ENCODE measurements around the gene NRCAM.

The NRCAM gene

DNA sequence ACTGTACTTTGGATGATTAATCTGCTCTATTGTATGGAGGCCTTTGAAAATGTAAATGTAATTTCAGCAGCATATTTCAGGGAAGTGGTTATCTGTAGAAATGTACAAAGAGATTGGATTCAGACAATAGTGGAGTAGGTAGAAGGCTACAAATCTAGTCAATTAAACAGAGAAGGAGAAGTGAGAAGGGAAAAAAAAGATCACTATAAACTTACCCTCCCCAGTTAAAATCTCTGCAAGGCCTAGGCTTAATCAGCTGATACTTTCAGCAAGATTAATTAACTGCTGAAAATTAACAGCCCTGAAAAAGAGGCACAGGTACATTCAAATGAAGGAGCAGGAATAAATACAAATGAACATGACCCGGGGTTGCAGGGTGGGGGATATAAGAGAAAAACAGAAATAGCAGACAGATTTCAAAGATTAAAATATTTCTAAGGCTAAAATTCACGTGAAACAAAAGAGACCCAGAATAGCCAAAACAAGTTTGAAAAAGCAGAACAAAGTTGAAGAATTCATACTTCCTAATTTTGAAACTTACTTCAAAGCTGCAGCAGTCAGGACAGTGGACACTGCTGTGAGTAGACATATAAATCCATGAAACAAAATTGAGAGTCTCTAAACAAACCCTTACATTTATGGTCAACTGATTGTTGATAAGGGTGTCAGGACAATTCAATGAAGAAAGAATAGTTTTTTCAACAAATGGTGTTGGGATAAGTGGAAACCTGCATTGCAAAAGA is 96.0 kb downstream of the NRCAM start:
- no peak for DNase-seq
- no peak overlapping the region for H3K27ac ChIP-seq
- H3K9me3 ChIP-seq (ENCODE audit: severe bottlenecking): no peaks in the 10 kb centered on the region
- H3K27me3 ChIP-seq (ENCODE audit: insufficient read depth, low read depth, severe bottlenecking): no peaks in the 10 kb centered on the region
- no peak overlapping the region for H3K4me3 ChIP-seq (ENCODE audit: low read depth, low read length)
- TF ChIP-seq, protein P1, sequence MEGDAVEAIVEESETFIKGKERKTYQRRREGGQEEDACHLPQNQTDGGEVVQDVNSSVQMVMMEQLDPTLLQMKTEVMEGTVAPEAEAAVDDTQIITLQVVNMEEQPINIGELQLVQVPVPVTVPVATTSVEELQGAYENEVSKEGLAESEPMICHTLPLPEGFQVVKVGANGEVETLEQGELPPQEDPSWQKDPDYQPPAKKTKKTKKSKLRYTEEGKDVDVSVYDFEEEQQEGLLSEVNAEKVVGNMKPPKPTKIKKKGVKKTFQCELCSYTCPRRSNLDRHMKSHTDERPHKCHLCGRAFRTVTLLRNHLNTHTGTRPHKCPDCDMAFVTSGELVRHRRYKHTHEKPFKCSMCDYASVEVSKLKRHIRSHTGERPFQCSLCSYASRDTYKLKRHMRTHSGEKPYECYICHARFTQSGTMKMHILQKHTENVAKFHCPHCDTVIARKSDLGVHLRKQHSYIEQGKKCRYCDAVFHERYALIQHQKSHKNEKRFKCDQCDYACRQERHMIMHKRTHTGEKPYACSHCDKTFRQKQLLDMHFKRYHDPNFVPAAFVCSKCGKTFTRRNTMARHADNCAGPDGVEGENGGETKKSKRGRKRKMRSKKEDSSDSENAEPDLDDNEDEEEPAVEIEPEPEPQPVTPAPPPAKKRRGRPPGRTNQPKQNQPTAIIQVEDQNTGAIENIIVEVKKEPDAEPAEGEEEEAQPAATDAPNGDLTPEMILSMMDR (IDR thresholded peaks at IDR 0.05; ENCODE audit: low read depth, low read length): no peak
- H3K36me3 ChIP-seq: no peaks in the 10 kb centered on the region

DNA sequence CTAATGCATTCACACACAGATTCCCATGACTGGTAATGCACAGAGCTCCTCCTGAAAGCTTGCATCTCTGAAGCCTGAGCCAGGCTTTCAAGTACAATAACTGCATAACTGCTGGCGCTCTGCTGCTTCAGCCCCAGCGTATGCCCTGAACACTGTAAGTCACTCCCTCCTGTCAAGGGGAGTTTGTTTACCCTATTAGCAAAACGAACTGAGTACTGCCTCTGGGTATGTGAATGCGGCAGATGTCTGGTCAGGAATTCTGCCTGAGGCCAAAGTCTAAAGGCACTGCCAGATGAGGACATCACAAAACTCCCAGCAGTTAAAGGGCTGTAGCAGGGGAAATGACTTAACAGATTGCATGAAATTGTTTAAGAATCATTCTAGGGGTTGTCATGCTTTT is 97.7 kb downstream of the NRCAM start:
- Histone ChIP-seq H3K9me3 (ENCODE audit: severe bottlenecking) (no peaks in the 10 kb centered on the region), H3K4me3 (ENCODE audit: low read depth, low read length) (no peak overlapping the region), H3K27ac (no peak overlapping the region), H3K36me3 (no peaks in the 10 kb centered on the region), H3K27me3 (ENCODE audit: insufficient read depth, low read depth, severe bottlenecking) (no peaks in the 10 kb centered on the region)
- TF ChIP-seq, protein P1 (IDR thresholded peaks at IDR 0.05; ENCODE audit: low read depth, low read length): no peak
- no peak for DNase-seq

DNA sequence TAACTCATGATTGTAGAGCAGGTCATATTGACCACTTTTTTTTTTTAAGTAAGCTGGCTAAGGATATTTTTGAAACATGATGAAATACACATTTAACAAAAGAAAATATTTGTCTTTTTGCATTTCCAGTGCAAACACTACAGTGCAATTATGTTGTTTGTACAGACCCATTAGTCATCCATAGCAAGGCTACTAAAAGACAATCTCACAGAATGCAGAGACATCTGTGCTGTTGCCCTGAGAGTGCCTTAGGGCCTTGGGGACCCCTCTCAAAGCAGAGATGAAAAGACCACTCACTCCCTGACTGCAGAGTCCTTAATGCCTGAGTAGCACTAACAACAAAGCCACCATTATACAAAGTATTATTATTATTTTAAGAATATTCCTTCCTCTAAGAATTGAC is 104.5 kb downstream of the NRCAM start:
- TF ChIP-seq, protein P1 (IDR thresholded peaks at IDR 0.05; ENCODE audit: low read depth, low read length): no peak
- Histone ChIP-seq H3K36me3 (no peaks in the 10 kb centered on the region), H3K4me3 (ENCODE audit: low read depth, low read length) (no peak overlapping the region), H3K9me3 (ENCODE audit: severe bottlenecking) (no peaks in the 10 kb centered on the region), H3K27ac (no peak overlapping the region), H3K27me3 (ENCODE audit: insufficient read depth, low read depth, severe bottlenecking) (no peaks in the 10 kb centered on the region)
- DNase-seq: no peak

DNA sequence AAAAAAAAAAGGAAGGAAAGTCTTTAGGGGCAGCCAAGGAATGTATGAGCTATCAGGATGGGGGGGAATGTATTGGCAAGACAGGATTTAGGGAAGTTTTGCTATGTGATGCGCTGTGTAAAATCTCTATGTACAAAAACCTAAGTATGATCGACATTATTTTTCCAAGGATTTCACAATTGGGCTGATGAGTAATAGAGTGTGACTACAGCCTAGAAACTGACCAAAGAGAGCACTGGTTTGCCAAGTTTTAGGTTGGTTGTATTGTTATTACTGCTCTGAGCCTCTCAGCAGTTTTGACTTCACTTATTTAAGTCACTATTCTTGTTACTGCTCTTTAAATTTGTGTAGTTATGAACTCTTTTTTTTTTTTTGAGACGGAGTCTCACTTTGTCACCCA is 107.3 kb downstream of the NRCAM start:
- no peaks in the 10 kb centered on the region for H3K9me3 ChIP-seq (ENCODE audit: severe bottlenecking)
- TF ChIP-seq, protein P1 (IDR thresholded peaks at IDR 0.05; ENCODE audit: low read depth, low read length): no peak
- no peaks in the 10 kb centered on the region for H3K27me3 ChIP-seq (ENCODE audit: insufficient read depth, low read depth, severe bottlenecking)
- H3K4me3 ChIP-seq (ENCODE audit: low read depth, low read length): no peak overlapping the region
- H3K27ac ChIP-seq: no peak overlapping the region
- no peak for DNase-seq
- no peaks in the 10 kb centered on the region for H3K36me3 ChIP-seq

DNA sequence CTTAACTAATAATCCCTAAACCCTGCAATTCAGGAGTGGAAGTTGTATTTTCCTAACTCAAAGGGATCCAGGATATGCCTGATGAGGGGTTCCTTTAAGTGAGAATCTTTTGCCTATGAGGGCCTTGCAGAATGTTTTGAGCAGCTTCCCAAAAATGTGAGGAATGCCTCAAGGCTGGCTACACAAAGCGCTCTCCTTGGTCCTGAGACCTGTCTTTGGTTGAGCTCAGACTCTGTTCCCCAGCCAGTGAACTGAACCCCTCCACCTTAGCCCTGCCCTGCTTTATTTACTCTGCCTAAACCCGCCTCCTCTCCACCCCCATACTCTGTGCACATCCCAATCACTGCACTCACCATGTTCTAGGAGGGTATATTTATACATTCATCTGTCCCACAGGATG is 108.6 kb downstream of the NRCAM start:
- Histone ChIP-seq H3K9me3 (ENCODE audit: severe bottlenecking) (no peaks in the 10 kb centered on the region), H3K4me3 (ENCODE audit: low read depth, low read length) (no peak overlapping the region), H3K36me3 (no peaks in the 10 kb centered on the region), H3K27me3 (ENCODE audit: insufficient read depth, low read depth, severe bottlenecking) (no peaks in the 10 kb centered on the region), H3K27ac (no peak overlapping the region)
- TF ChIP-seq, protein P1 (IDR thresholded peaks at IDR 0.05; ENCODE audit: low read depth, low read length): no peak
- no peak for DNase-seq

Data from WERI-Rb-1 (cell line).